Neural cell (in vitro differentiated cells): ENCODE measurements around the gene SLC17A7. TPM values are rescaled to one million over a fixed set of nuclear protein-coding genes. Genes with fewer than 3 reads are reported as not detected.

ENCODE experiments used
- H2AFZ ChIP-seq: fragments of 200-600, 300-800 bp; sonication (generic), shearing (Covaris generic); 2 replicates; pipeline ENCODE4 v1.6.0; 2014; ENCODE audit warnings: low read depth, mild to moderate bottlenecking, antibody characterized with exemption, low read length, moderate library complexity
- H3F3A ChIP-seq: fragments of 200-600 bp; shearing (Covaris generic); 2 replicates; pipeline ENCODE4 v1.6.1; 2016; ENCODE audit warnings: mild to moderate bottlenecking, moderate library complexity, mixed read lengths, antibody characterized with exemption, low read length; ENCODE audit not compliant: insufficient read depth, poor library complexity, severe bottlenecking
- H3K27ac ChIP-seq: fragments of 200-600, 300-800 bp; sonication (generic), shearing (Covaris generic); 2 replicates; pipeline ENCODE4 v1.5.1; 2014; ENCODE audit warnings: mild to moderate bottlenecking, low read length, moderate library complexity
- H3K27me3 ChIP-seq: fragments of 300-800, 200-600 bp; sonication (generic), shearing (Covaris generic); 2 replicates; pipeline ENCODE4 v1.6.0; 2014; ENCODE audit warnings: mild to moderate bottlenecking, low read depth, low read length, moderate library complexity; ENCODE audit not compliant: insufficient read depth
- H3K36me3 ChIP-seq: fragments of 300-800, 200-600 bp; sonication (generic), shearing (Covaris generic); 2 replicates; pipeline ENCODE4 v1.5.1; 2014; ENCODE audit warnings: mild to moderate bottlenecking, antibody characterized with exemption, low read length, moderate library complexity; ENCODE audit not compliant: insufficient read depth
- H3K4me2 ChIP-seq: fragments of 300-800, 200-600 bp; sonication (generic), shearing (Covaris generic); 2 replicates; pipeline ENCODE4 v1.6.0; 2014; ENCODE audit warnings: mild to moderate bottlenecking, low read length
- H3K4me3 ChIP-seq: fragments of 300-800, 200-600 bp; sonication (generic), shearing (Covaris generic); 2 replicates; pipeline ENCODE4 v1.5.1; 2014; ENCODE audit warnings: mild to moderate bottlenecking, low read length, moderate library complexity
- H3K79me2 ChIP-seq: fragments of 200-600 bp; shearing (Covaris generic); replicated peaks from 2 replicates; pipeline ENCODE4 v1.6.0; 2014; ENCODE audit warnings: mild to moderate bottlenecking, low read length, moderate library complexity; ENCODE audit not compliant: insufficient read depth
- H3K9ac ChIP-seq: fragments of 300-800, 200-600 bp; sonication (generic), shearing (Covaris generic); 2 replicates; pipeline ENCODE4 v1.6.1; 2016; ENCODE audit warnings: mild to moderate bottlenecking, low read length, mixed read lengths
- H3K9me2 ChIP-seq: fragments of 200-600 bp; shearing (Covaris generic); 2 replicates; pipeline ENCODE4 v1.6.1; 2016; ENCODE audit warnings: mild to moderate bottlenecking, low read length, mixed read lengths; ENCODE audit not compliant: insufficient read depth
- H3K9me3 ChIP-seq: fragments of 200-600, 300-800 bp; sonication (generic), shearing (Covaris generic); 2 replicates; pipeline ENCODE4 v1.6.1; 2016; ENCODE audit warnings: mild to moderate bottlenecking, mixed run types, low read length, moderate library complexity, mixed read lengths
- H4K20me1 ChIP-seq: fragments of 200-600 bp; shearing (Covaris generic); 2 replicates; pipeline ENCODE4 v1.6.1; 2016; ENCODE audit warnings: mild to moderate bottlenecking, mixed run types; ENCODE audit not compliant: insufficient read depth
- EP300 ChIP-seq: fragments of 450-650 bp; conservative IDR thresholded peaks from 2 replicates; pipeline ENCODE4 v1.6.1; 2014; ENCODE audit warnings: antibody characterized with exemption, mild to moderate bottlenecking, moderate library complexity; ENCODE audit not compliant: poor library complexity, severe bottlenecking
- EZH2 ChIP-seq: fragments of 200-600, 300-800 bp; shearing (Covaris generic), sonication (generic); IDR thresholded peaks from 2 replicates; pipeline ENCODE4 v1.6.1; 2014; ENCODE audit warnings: antibody characterized with exemption, low read length, borderline replicate concordance, mild to moderate bottlenecking; ENCODE audit not compliant: insufficient read depth, poor library complexity, severe bottlenecking
- MXI1 ChIP-seq: fragments of 450-650 bp; conservative IDR thresholded peaks from 2 replicates; pipeline ENCODE4 v1.6.1; 2014; ENCODE audit warnings: antibody characterized with exemption, mild to moderate bottlenecking; ENCODE audit not compliant: poor library complexity, severe bottlenecking
- POLR2AphosphoS5 ChIP-seq: IDR thresholded peaks from 2 replicates; pipeline ENCODE4 v1.6.1; 2012
- RAD21 ChIP-seq: fragments of 450-650 bp; conservative IDR thresholded peaks from 2 replicates; pipeline ENCODE4 v1.6.1; 2014; ENCODE audit warnings: antibody characterized with exemption, mild to moderate bottlenecking, moderate library complexity
- SMC3 ChIP-seq: fragments of 450-650 bp; conservative IDR thresholded peaks from 2 replicates; pipeline ENCODE4 v1.6.1; 2014; ENCODE audit warnings: antibody characterized with exemption, mild to moderate bottlenecking, moderate library complexity; ENCODE audit not compliant: poor library complexity
- TAF1 ChIP-seq: IDR thresholded peaks from 2 replicates; pipeline ENCODE4 v1.6.1; 2012; ENCODE audit warnings: low read depth
- polyA plus RNA-seq: library from polyadenylated mRNA; depleted of rRNA; stranded (reverse); fragments of >200 nt; gene quantifications from 2 replicates; pipeline ENCODE4 v1.2.3, GENCODE V29; 2014
- TF ChIP-seq, protein P1 (sequence below): IDR thresholded peaks from 2 replicates; pipeline ENCODE4 v1.6.1; 2012; ENCODE audit warnings: borderline replicate concordance
- TF ChIP-seq, protein P2 (sequence below): fragments of 450-650 bp; IDR thresholded peaks from 2 replicates; pipeline ENCODE4 v1.5.1; 2014; ENCODE audit warnings: antibody characterized with exemption, mild to moderate bottlenecking, moderate library complexity; ENCODE audit not compliant: poor library complexity, severe bottlenecking

The SLC17A7 gene
- polyA plus RNA-seq, 1 donor from 2014 or later = 0.07 TPM

DNA sequence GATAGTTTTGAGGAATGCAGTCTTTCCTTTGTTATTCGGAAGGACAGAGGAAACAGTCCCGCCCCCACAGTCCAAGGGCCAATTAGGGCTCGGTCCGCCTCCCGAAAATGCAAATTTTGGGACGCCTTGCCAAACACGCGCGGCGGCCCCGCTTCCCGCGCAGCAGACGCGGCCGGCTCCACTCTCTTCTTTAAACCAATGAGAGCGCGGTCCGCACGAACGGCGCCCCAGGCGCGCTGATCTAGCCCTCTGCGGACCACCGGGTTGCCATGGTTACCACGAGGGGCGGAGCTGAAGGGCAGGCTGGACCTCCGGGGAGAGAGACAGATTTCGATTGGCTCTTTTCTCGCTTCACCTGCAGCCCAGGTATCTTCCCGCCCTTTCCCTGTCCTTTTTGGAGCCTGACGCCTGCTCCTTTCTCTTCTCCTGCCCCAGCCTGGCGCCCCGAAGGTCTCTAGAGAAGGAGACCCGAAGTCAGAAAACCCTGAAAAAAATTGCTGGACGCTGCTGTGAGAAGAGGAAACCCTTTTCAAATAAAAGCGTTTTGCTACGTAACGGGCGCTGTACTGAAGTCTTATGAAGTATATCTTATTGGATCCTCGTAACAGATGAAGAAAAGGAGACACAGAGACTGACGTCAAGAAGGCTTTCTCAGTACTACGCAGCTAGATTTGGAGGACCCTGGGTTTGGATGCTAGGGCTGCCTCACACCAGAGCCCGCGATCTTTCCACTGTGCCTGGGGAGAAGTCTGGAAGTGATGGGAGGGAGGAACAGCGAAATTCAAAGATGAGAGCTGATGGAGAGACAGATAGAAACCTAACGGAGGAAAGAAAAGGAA is 20.1 kb downstream of the SLC17A7 start:
- Histone ChIP-seq H3K79me2 (no peaks in the 10 kb centered on the region), H3F3A (no peaks in the 10 kb centered on the region), H3K9me3 (no peaks in the 10 kb centered on the region), H4K20me1 (no peaks in the 10 kb centered on the region), H3K4me2 (peak overlapping the region; percentile 51), H2AFZ (no peak overlapping the region), H3K9ac (no peak overlapping the region), H3K27me3 (peaks cover 65% of the 10 kb centered on the region), H3K36me3 (no peaks in the 10 kb centered on the region), H3K27ac (no peak overlapping the region), H3K9me2 (no peaks in the 10 kb centered on the region), H3K4me3 (peak overlapping the region; percentile 57)
- TF ChIP-seq SMC3 (no peak), EZH2 (no peak)
- TF ChIP-seq, protein P1, sequence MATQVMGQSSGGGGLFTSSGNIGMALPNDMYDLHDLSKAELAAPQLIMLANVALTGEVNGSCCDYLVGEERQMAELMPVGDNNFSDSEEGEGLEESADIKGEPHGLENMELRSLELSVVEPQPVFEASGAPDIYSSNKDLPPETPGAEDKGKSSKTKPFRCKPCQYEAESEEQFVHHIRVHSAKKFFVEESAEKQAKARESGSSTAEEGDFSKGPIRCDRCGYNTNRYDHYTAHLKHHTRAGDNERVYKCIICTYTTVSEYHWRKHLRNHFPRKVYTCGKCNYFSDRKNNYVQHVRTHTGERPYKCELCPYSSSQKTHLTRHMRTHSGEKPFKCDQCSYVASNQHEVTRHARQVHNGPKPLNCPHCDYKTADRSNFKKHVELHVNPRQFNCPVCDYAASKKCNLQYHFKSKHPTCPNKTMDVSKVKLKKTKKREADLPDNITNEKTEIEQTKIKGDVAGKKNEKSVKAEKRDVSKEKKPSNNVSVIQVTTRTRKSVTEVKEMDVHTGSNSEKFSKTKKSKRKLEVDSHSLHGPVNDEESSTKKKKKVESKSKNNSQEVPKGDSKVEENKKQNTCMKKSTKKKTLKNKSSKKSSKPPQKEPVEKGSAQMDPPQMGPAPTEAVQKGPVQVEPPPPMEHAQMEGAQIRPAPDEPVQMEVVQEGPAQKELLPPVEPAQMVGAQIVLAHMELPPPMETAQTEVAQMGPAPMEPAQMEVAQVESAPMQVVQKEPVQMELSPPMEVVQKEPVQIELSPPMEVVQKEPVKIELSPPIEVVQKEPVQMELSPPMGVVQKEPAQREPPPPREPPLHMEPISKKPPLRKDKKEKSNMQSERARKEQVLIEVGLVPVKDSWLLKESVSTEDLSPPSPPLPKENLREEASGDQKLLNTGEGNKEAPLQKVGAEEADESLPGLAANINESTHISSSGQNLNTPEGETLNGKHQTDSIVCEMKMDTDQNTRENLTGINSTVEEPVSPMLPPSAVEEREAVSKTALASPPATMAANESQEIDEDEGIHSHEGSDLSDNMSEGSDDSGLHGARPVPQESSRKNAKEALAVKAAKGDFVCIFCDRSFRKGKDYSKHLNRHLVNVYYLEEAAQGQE = no peak

DNA sequence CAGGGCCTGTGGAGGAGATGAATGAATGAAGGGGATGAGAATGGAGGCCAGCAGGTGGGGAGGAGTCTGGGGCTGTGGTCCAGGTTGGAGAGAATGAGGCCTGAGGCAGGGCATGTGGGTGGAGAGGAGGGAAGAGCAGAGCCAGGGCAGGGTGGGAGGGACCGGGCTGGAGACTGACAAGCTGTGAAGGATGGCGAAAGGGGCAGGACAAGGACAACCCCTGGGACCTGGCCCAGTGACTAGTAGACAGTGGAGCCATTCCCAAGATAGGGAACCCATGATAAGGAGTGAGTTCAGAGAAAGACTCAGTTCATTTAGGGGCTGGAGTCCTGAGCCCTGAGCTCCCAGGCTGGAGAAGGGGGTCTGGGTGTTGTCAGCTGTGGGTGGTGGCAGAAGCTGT is 21.1 kb downstream of the SLC17A7 start:
- Histone ChIP-seq H3K79me2 (no peaks in the 10 kb centered on the region), H3K4me3 (no peak overlapping the region), H4K20me1 (no peaks in the 10 kb centered on the region), H3K9ac (no peak overlapping the region), H3K27me3 (peaks cover 55% of the 10 kb centered on the region), H3K9me3 (no peaks in the 10 kb centered on the region), H3F3A (no peaks in the 10 kb centered on the region), H3K36me3 (no peaks in the 10 kb centered on the region), H3K27ac (no peak overlapping the region), H2AFZ (no peak overlapping the region), H3K4me2 (no peak overlapping the region), H3K9me2 (no peaks in the 10 kb centered on the region)
- TF ChIP-seq EZH2 = no peak
- TF ChIP-seq RAD21 = no peak
- TF ChIP-seq SMC3 = no peak
- no peak for TF ChIP-seq TAF1
- TF ChIP-seq, protein P2, sequence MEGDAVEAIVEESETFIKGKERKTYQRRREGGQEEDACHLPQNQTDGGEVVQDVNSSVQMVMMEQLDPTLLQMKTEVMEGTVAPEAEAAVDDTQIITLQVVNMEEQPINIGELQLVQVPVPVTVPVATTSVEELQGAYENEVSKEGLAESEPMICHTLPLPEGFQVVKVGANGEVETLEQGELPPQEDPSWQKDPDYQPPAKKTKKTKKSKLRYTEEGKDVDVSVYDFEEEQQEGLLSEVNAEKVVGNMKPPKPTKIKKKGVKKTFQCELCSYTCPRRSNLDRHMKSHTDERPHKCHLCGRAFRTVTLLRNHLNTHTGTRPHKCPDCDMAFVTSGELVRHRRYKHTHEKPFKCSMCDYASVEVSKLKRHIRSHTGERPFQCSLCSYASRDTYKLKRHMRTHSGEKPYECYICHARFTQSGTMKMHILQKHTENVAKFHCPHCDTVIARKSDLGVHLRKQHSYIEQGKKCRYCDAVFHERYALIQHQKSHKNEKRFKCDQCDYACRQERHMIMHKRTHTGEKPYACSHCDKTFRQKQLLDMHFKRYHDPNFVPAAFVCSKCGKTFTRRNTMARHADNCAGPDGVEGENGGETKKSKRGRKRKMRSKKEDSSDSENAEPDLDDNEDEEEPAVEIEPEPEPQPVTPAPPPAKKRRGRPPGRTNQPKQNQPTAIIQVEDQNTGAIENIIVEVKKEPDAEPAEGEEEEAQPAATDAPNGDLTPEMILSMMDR = no peak
- no peak for TF ChIP-seq MXI1
- TF ChIP-seq EP300 = no peak
- TF ChIP-seq, protein P1 = no peak
- no peak for TF ChIP-seq POLR2AphosphoS5
